ENCODE data around the gene LHX4.
A peak's percentile ranks its signal among the peaks of the same experiment; 100 is the strongest.

LHX4 gene

DNA sequence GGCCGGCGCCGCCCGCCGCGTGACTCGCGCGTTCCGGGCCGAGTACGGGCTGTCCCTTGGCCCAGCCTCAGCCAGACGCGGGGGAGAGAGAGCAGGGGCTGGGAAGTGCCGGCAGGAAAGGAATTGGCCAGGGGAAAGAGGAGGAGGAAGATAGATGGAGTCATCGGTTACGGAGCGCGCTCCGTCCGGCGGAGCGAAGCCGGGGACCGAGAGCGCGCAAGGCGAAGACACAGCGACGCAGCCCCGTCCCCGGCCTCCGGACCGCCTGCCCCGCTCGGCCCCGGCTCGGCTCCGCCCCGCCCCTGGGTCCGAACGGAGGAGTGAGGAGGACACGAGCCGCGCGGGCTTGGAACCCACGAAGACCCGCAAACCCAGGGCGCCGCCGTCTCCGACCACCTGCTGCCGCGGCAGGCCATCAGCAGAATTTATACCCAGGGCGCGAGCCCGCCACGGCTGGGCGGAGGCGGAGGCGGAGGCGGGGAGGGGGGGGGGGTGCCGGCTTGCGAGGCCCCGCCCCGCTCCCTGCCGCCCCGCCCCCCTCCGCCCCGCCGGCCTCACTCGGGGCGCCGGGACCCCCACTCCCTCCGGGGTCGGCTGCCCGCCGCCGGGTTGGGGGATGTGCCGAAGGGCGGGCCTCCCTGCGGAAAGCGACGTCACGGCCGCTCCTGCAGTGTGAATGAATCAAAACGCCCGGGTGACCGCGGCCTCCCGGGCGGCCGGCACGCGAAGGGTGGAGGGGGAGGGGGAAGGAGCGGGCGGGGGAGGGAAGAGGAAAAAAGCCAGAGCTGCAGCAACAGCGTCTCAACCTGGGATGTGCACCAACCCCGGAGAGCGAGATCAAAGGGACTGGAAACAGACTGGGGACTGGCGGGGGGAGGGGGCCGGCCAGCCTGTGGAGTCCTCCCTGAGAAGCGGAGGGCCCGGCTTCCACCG, at the start of gene LHX4:
LHX4 (plus strand) TSS at position 782 of the 933 bp plus-strand sequence. CDS start 266 bp downstream, outside the sequence.
- DNase-seq = peak; percentile 18

DNA sequence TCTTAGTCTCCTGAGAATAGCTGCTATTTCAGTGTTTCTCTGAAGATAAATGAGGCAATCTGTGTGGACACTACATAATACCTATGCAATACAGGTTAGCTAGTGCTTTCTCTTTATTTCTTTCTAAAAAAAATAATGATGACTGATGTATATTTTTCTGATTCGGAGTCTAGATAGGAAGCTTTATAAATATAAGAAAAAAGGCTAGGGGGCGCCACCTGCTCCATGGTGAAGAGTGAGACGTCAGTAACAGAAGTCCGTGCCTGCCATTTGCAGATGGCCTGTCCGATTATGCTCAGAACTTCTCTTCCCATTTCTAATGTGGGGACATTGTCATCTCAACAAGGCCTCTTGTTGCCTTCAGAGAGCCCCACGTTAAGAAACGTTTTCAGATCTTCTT, 49.0 kb upstream of the LHX4 start:
- no peak for DNase-seq

DNA sequence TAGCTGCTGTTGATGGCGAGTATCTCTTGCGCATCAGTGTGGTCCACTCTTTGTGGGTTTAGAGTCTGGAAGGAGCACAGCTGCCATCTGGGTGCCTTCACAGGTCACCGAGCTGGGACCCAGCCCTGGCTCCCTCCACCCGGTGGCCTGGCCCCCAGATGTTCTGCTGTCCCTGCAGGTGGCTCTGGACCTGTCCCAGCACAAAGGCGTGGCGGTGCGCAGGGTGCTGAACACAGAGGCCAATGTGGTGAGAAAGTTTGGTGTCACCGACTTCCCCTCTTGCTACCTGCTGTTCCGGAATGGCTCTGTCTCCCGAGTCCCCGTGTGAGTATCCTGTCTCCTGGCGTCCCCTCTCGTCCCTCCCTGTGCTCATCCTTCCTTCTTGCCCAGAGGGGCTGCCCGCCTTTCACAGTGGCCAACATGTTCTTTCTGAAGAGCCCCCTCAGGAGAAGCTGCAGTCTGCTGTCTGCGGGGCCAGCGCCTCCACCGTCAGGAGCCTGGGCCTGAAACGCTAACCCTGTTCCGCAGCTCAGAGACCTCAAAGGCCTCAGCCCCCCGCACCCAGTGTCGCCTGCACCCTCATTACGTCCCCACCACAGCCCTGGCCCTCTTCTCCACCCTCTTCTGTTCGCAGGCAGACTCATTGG, 47.9 kb upstream of the LHX4 start:
- DNase-seq = no peak

DNA sequence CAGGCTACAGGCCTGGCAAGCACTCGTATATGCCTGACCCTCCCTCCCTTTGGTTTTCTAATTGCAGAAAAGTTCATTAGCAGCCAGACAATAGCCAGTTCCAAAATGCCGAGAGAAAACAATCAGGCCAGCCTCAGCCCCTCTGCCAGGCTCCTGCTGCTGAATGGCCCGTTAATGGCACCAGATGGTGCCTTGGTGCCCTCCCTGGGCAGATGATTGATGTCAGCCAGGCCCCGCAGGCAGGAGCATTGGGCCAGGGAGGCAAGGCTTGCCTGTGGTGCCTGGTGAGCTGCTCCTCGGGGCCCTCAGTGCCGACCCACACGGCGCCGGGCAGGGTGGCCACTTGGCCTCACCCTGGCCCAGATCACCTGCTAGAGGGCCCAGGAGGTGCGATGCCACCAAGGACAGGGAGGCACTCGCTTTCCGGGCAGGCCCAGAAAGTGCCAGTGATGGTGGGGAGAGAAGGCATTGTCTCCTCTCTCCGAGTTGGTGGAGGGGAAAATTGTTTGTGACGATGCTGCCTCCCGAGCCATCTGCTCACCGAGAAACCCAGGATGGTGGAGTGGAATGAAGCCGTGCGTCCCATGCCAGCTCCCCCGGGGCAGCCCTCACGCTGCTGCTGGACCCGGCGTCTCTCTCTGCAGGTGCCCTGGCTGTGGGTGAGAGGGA, 47.3 kb upstream of the LHX4 start:
- no peak for DNase-seq

DNA sequence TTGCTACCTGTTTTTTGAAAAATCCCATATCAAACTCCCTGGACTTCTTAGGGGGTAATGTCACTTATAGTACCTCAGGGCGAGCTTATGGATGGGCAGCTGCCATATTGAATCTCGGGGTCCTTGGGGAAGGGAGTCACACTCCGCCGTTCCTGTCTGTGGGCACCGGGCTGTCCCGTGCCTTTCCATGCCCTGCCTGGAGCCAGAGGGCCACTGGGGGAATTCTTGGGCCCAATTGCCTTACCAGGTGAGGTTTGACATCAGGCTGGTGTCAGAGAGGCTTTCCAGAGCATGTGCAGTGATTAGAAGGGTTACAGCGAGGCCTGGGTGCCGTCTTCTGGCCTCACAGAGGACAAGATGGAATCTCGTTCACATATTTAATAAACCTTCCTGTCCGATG, 46.6 kb upstream of the LHX4 start:
- no peak for DNase-seq

DNA sequence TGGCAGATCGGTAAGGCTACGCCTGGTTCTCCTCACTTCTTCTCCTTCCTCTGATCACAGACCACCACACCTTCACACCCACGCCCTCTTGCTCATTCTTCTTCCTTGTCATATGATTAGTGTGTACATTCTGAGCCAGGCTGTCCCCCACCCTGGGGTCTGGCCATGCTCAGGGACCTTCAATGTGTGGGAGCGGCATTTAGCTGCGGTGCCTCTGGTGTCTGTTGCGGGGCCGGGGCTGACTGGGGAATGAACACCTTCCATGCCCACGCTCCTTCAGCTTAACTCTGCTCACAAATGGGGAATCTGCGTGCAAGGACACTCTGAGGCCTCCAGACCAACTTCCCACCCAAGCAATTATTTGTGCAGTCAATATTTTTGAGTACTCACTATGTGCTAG, 46.0 kb upstream of the LHX4 start:
- DNase-seq = no peak

DNA sequence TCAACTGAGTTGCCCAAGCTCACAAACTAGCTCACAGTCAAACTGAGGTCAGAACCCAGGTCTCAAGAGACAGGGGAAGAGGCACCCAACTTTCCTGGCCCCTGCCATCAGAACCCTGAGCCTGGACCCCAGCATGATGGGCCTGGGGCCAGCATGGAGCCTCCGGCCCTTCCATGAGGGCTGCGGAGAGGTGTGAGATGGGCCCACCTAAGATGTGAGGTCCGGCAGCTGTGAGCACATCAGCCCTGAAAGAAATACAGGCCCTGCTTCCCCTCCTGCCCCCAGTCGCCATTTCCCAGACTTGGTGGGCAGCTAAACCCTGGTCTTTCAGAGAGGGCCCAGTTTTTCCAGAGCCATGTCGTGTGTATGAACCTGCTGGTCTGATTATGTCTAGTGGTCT, 44.8 kb upstream of the LHX4 start:
- no peak for DNase-seq

DNA sequence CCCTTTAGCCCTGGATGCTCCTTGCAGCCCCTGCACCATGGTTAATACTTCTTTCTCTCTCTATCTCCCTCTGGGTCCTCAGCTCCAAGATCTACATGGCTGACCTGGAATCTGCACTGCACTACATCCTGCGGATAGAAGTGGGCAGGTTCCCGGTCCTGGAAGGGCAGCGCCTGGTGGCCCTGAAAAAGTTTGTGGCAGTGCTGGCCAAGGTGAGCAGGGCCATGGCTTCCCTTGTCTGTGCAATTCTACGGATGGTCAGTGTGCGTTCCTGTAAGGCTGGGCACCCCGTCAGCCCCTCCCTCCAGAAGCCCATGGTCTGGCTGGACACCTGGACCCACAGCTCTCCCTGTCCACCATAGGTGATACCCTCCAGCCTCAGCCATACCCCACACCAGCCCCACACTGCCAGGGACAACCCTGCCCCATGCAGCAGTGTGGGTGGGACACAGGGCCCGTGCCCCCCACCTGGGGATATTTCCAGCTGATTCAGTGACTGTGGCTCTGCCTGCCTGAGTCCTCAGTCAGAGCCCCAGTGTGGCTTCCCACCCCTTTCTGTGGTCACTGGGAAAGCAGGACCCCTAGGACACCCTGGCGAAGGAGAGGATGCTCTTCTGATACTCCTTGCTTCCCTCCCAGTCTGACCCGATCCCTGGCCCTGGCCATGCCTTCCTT, 44.0 kb upstream of the LHX4 start:
- no peak for DNase-seq

DNA sequence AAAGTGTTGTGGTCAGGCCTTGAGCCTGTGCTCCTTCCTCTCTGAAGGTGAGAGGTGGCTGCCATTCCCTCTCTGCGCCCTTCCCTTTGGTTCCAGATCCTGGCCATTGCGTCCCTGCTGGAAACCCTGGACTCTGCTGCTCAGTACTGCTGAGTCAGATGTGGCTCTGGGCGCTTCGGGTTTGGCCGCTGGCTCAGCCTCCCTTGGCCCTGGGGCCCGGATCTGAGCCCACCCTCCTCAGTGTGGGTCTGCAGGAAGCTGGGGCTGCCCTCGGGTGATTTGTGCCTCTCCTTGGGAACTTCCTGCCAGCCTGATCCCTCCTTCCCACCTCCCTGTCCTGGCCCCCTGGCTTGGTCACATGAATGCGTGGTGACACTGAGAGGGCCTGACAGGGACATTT, 43.2 kb upstream of the LHX4 start:
- DNase-seq = no peak

DNA sequence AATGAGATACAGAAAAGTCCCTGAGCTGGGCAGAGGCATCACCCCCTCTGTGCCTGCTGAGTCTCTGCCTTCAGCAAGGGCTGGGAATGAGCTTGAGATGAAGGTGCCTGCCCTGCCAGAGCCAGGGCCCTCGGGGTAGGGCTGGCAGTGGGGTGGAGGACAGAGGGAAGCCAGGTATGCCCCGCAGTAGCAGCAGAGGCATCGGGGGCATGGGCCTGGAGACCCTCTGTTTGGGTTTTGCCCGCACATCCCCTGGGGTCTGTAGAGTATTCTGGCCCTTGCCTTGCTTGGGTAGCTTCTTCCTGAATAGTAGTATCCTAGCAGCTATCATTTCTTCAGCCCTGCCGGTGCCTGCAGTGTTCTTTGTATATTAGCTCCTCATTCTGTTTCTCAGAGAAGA, 42.4 kb upstream of the LHX4 start:
- no peak for DNase-seq

DNA sequence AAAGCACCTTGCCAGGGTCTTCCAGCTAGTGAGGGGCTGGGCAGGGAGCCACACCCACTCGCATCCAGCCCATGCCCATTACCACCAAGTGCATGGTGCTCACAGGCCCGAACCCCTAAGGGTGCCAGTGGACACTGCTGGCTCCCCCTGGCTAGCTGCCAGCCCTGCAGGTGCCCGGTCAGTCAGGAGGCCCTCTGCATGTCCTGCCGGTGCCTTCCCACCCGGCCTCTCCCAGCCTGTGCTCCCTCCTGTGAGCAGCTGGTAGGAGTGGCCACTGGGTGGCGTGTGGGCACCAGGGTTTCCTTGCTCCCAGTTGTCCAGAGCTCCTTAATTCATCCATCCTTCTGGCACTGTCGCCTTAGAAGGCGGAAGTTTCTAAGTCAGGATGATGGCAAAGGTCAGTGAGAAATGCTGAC, 42.0 kb upstream of the LHX4 start:
- DNase-seq = no peak

DNA sequence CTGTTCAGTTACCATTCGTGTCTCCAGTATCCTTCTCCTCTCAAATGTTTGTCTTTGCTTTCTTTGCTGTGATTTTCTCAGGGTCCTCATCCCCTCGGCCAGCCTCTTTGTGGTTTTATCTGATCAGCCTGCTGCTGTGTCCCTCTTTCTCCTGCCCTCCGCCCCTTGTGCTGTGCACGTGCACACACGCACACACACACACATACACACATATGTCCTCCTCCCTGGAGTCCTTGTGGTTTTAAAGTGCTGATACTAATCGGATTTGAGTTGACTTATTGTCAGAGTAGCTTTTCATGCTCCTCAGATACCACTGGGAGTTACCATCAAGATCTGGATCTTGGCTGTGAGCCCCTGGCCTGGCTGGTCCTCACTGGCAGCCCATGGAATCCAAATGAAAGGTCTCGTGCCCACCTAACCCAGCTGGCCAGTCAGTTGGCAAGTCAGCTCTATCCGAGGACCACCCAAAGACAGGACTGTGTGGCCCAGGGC, 41.3 kb upstream of the LHX4 start:
- no peak for DNase-seq

DNA sequence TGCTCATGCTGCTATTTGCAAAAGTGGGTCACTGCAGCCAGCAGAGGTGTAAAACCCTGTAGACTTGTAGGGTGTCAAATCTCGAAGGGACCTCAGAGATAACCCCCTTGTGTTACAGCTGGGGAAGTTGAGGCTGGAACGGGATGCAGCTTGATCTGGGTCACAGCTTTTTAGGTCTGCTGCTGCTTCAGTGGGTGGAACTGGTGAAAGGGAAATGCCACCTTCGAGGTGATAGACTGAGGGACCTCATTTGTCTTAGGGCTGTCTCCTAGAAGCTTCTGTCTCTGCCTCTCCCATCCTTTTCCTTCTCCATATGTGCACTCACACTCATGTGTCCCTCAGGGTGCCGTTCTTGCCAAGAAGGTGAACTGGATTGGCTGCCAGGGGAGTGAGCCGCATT, 40.0 kb upstream of the LHX4 start:
- DNase-seq = no peak

DNA sequence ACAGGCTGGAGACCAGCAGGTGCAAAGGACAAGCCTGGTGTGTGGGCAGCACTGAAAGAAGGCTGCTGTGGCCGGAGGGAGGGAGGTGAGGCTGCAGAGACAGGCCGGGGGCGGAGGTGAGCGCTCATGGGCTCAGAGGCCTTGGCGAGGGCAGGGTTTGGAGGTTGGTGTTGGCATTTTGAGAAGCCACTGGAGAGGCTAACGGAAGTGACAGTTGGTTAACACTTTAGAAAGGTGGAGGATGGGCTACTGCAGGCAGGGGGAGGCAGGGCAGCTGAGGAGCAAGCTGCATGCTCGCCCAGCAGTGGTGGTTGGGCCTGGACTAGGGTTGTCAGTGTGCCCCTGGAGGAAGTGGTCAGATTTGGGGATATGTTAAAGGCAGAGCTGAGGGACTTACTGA, 37.9 kb upstream of the LHX4 start:
- DNase-seq = no peak

DNA sequence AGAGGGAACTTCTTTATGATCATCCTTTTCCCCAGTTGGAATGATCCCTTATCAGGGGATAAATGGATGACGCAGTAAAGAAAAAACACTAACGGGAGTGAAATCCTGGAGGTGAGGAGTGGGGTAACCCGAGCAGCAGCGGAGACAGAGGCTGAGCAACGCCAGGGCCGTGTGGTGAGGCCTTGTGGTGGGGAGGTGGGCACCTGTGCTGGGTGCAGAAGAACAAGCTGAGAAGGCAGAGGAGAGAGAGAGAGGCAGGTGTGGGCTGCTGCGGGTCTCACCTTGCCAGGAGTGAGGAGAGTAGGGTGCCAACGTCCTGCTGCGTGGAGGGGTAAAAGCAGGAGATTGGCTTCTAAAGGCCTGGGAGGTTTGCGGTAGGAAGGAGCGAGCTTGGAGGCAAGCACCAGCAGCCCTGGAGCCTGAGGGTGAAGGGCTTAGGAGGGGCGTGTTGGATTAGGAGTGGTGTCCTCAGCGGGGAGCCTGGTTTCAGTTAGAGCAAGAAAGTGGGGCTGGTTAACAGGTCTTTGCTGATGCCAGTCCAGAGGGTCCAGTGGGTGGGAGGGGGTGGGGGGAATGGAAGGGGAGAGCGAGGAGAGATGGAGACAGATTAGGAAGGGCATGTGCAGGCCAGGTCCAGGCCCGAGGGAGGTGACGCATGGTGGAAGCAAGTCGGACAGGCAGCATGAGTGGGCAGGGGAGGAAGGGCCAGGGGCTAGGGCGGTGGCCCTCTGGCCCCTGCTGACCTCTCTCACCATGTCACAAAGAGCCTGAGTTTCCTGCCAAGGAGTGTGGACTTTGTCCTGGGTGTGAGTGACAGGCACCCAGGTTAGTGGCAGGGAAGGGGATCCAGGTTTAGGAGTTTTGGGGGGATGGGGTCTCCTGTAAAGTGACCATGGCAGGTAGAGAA, 36.7 kb upstream of the LHX4 start:
- no peak for DNase-seq

DNA sequence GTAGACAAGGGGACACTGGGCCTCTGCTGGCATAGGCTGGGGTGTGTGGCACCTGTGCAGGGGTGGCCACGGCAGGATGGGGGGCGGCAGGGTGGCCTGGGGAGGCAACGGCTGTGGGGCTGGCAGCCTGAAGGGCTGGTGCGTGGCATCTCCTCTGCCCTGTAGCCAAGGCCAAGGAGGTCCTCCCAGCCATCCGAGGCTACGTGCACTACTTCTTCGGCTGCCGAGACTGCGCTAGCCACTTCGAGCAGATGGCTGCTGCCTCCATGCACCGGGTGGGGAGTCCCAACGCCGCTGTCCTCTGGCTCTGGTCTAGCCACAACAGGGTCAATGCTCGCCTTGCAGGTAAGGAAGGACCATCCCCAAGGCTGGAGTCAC, 36.0 kb upstream of the LHX4 start:
- no peak for DNase-seq

DNA sequence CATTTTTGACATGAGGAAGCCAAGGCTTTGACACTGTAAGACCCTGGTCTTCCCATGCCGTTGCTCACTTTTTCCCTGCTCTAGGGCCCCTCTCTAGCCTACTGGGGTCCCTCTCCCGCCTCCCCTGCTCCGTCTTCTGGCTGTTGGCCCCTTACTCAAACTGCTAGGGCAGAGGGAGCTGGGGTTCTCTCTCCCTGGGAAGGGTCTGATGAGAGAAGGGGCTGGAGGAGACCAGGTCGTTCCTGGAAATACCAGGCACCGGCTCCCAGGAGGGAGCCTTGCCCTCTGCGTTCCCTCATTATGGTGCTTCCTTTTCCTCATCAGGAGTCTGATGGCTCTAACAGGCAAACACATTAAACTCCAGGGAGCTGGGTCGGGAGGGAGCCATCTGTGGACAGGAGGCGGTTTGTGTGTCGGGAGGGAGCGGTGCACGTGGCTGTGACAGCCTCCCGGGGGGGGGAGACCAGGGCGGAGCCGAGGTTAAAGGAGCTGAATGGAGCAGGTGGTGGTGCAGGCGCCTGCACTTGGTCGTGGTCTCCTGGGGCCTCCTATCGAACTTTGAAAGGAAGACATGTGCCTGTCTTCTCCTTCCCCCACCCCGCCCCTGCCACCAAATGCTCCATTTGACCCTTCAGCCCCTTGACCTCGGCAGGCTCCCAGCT, 35.4 kb upstream of the LHX4 start:
- no peak for DNase-seq

DNA sequence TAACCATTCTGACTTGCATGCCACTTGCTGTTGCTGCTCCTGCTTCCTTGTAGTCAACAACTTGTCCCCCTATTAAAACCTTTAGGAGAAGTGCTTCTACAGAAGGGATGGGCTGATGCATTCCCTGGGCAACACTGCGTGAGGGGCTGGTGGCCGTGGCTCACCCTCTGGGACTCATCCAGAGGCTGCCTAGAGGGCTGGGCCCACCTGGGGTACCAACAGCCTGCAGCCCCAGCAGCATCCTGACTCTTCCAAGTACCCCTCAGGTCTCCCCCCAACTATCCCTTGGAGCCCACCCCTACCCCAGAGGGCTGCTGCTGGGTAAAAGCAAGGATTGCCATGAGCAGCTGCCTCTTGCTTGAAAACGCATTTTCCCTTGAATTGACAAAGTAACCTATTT, 34.7 kb upstream of the LHX4 start:
- DNase-seq = no peak

DNA sequence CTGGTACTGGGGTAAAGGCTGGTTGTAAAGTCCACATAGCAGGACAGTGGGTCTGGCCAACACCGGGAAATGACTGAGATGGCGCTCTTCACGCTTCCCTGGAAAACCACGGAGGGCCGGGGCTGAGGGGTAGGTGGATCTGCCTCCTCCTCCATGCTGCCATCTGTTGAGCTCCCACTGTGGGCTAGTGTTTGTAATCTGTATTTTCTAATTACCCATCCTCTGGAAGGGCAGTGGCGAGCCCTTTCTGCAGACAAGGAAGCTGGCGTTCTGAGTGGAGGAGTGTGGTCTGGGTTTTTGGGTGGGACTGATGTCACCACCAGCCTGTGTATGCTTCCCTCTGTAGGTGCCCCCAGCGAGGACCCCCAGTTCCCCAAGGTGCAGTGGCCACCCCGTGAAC, 34.1 kb upstream of the LHX4 start:
- DNase-seq = no peak

DNA sequence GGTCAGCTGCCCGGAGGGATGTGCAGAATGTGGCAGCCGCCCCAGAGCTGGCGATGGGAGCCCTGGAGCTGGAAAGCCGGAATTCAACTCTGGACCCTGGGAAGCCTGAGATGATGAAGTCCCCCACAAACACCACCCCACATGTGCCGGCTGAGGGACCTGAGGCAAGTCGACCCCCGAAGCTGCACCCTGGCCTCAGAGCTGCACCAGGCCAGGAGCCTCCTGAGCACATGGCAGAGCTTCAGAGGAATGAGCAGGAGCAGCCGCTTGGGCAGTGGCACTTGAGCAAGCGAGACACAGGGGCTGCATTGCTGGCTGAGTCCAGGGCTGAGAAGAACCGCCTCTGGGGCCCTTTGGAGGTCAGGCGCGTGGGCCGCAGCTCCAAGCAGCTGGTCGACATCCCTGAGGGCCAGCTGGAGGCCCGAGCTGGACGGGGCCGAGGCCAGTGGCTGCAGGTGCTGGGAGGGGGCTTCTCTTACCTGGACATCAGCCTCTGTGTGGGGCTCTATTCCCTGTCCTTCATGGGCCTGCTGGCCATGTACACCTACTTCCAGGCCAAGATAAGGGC, 33.5 kb upstream of the LHX4 start:
- no peak for DNase-seq

DNA sequence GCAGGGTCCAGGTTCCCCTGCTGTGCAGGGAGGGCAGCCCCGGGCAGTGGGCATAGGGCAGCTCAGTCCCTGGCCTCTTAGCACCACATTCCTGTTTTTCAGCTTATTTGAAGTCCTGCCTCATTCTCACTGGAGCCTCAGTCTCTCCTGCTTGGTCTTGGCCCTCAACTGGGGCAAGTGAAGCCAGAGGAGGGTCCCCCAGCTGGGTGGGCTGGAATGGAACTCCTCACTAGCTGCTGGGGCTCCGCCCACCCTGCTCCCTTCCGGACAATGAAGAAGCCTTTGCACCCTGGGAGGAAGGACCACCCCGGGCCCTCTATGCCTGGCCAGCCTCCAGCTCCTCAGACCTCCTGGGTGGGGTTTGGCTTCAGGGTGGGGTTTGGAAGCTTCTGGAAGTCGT, 32.8 kb upstream of the LHX4 start:
- DNase-seq = no peak
